Measurements from ENCODE around the gene CNNM2. TPM values are rescaled to one million over a fixed set of nuclear protein-coding genes. Genes with fewer than 3 reads are reported as not detected.

The CNNM2 gene
- total and polyA plus RNA-seq, 7 donors: 0.49 to 2.6 (median 1.3) TPM

DNA sequence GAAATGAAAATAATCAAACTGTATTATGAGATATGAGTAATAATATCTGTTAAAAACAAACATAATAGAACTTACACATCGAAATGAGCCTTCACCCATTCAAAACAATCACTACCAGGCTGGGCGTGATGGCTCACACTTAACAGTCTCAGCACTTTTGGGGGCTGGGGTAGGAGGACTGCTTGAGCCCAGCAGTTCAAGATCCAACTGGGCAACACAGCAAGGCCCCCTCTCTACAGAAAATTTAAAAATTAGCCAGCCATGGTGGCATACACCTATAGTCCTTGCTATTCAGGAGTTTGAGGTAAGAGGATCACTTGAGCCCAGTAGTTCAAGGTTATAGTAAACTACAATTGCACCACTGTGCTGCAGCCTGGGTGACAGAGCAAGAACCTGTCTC lies 199.2 kb downstream of the CNNM2 start:
- TF ChIP-seq, protein P1, sequence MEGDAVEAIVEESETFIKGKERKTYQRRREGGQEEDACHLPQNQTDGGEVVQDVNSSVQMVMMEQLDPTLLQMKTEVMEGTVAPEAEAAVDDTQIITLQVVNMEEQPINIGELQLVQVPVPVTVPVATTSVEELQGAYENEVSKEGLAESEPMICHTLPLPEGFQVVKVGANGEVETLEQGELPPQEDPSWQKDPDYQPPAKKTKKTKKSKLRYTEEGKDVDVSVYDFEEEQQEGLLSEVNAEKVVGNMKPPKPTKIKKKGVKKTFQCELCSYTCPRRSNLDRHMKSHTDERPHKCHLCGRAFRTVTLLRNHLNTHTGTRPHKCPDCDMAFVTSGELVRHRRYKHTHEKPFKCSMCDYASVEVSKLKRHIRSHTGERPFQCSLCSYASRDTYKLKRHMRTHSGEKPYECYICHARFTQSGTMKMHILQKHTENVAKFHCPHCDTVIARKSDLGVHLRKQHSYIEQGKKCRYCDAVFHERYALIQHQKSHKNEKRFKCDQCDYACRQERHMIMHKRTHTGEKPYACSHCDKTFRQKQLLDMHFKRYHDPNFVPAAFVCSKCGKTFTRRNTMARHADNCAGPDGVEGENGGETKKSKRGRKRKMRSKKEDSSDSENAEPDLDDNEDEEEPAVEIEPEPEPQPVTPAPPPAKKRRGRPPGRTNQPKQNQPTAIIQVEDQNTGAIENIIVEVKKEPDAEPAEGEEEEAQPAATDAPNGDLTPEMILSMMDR (IDR thresholded peaks at IDR 0.05): no peak
- Histone ChIP-seq H3K27me3 (ENCODE audit: insufficient read depth in 3 of 3, low read length in 2 of 3) (no peaks in the 10 kb centered on the region), H3K4me3 (no peak overlapping the region), H3K36me3 (ENCODE audit: insufficient read depth in 1 of 2, low read depth in 1 of 2) (no peaks in the 10 kb centered on the region), H3K27ac (peak overlapping the region; percentile 68), H3K9me3 (no peaks in the 10 kb centered on the region), H3K4me1 (peaks cover 95% of the 10 kb centered on the region)
- intact Hi-C loops (cut with DNase I): loop anchor here in 1 of 2 donors (5.0 kb wide), 1 partner anchor 35 kb away; no protein-coding TSS in a partner anchor
- WGBS, 3 donors: 93 to 100% (median 98%) methylated on average over 2 of the region's 2 CpGs
- ATAC-seq (peak in 1 of 4 donors; percentile 46), DNase-seq (no peak)

- H3K27me3 ChIP-seq (ENCODE audit: insufficient read depth in 3 of 3, low read length in 2 of 3): no peaks in the 10 kb centered on the region
- peak overlapping the region; percentile 23 for H3K4me3 ChIP-seq
- H3K4me1 ChIP-seq: peaks cover 99% of the 10 kb centered on the region
- peak; percentile 43 to 57 (median 50) for ATAC-seq
- peak overlapping the region; percentile 68 for H3K27ac ChIP-seq
- H3K9me3 ChIP-seq: no peaks in the 10 kb centered on the region
- H3K36me3 ChIP-seq (ENCODE audit: insufficient read depth in 1 of 2, low read depth in 1 of 2): no peaks in the 10 kb centered on the region
- TF ChIP-seq, protein P1 (IDR thresholded peaks at IDR 0.05): no peak
- WGBS, 3 donors: 29 to 56% (median 31%) methylated on average over 2 of the region's 2 CpGs
- intact Hi-C loops (cut with DNase I): no loop called here
- no peak for DNase-seq
These were observed 202.5 kb downstream of the CNNM2 start for GRCh38 chr10:103120546-103120945.

DNA sequence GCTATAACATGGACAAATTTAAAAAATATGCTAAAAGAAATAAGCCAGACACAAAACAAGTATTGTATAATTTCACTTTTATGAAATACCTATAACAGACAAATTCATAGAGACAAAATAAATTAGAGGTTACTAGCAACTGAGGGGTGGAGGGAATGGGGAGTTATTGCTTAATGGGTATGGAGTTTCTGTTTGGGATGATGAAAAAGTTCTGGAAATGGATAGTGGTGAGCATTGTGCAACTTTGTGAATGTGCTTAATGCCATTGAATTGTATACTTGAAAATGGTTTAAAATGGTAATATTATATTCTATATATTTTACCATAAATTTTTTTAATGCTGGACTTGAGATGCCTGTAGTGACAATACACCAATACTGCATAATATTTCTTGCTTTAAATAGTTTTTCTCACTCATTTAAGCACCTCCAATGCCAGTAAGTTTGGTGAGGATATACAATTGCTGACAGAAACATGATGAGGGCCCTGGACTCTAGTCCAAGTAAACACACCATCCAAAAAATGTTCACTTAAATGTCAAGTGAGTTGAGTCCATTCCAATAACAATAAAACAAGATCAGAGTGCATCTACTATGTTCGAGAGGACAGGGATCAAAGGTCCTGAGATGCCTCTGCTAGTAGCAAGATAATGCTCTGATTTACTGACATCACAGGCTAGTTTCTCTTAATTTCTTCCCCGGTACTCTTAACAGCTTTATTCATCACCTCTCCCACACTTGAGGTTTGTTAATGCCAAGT lies 203.1 kb downstream of the CNNM2 start:
- TF ChIP-seq, protein P1 (IDR thresholded peaks at IDR 0.05): no peak
- Histone ChIP-seq H3K27me3 (ENCODE audit: insufficient read depth in 3 of 3, low read length in 2 of 3) (no peaks in the 10 kb centered on the region), H3K36me3 (ENCODE audit: insufficient read depth in 1 of 2, low read depth in 1 of 2) (no peaks in the 10 kb centered on the region), H3K4me1 (peaks cover 99% of the 10 kb centered on the region), H3K9me3 (no peaks in the 10 kb centered on the region), H3K4me3 (peak overlapping the region; percentile 23), H3K27ac (peak overlapping the region; percentile 68)
- intact Hi-C loops (cut with DNase I): no loop called here
- ATAC-seq (peak; percentile 68 to 85 (median 76)), DNase-seq (no peak)
- 10 to 17% (median 10%) methylated on average over 2 of the region's 2 CpGs for WGBS, 3 donors

DNA sequence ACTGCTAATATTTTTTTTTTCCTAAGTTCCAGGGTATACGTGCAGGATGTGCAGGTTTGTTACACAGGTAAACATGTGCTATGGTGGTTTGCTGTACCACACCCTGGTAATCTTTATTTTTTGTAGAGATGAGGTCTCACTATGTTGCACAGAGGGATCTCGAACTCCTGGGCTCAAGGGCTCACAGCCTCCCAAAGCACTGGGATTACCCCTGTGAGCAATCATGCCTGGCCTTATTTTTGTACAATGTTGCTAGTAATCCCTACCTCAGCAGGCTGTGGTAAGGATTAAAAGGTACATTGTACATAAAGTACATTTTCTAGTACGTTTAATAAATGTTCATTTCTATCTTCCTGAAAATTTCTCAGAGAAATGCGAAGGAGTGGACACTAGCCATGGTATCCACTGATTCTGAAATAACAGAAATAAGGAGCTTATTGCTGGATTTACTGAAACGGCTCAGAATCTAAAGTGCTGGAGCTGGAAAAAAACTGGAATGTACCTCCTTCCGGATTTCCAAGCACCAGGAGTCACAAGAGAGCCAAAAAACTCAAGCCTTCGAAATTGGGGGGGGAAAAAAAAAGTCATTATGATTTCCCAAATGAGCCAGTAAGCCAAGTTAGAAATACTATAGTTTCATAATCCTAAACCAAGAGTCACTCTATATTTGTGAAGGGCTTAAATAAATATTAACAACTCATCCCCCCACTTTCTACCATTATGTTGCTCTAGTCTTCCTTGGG lies 205.4 kb downstream of the CNNM2 start:
- intact Hi-C loops (cut with DNase I): no loop called here
- H3K4me3 ChIP-seq: no peak overlapping the region
- WGBS, 3 donors: 42 to 57% (median 48%) methylated on average over 7 of the region's 7 CpGs

More for the DNA sequence above, 205.4 kb downstream of the CNNM2 start:
- TF ChIP-seq, protein P1 (IDR thresholded peaks at IDR 0.05): no peak
- Histone ChIP-seq H3K36me3 (ENCODE audit: insufficient read depth in 1 of 2, low read depth in 1 of 2) (peaks cover 0 to 12% of the 10 kb centered on the region in 2 donors), H3K4me1 (peaks cover 89% of the 10 kb centered on the region), H3K9me3 (no peaks in the 10 kb centered on the region), H3K27ac (peak overlapping the region; percentile 68), H3K27me3 (ENCODE audit: insufficient read depth in 3 of 3, low read length in 2 of 3) (no peaks in the 10 kb centered on the region)
- ATAC-seq (peak in 1 of 4 donors; percentile 4), DNase-seq (no peak)
